T-helper 1 cell treated with Interleukin-12 subunit alpha and Interleukin-12 subunit beta and Interleukin-4 antibody, amounts not matched to agents 30 μg/mL and 1 μg/mL, for 36 hours (primary cell): Measurements from ENCODE around the gene AP4S1.
A peak's percentile ranks its signal among the peaks of the same experiment; 100 is the strongest.

Source experiments
- H3K27ac Mint-ChIP-seq: one replicate; pipeline ENCODE4 v1.8.0; 2021; ENCODE audit warnings: mild to moderate bottlenecking, mixed read lengths
- H3K27me3 Mint-ChIP-seq: one replicate; pipeline ENCODE4 v1.8.0; 2021; ENCODE audit warnings: low read depth, mixed read lengths
- H3K36me3 Mint-ChIP-seq: one replicate; pipeline ENCODE4 v1.8.0; 2021; ENCODE audit warnings: low read depth, mixed read lengths
- H3K4me1 Mint-ChIP-seq: one replicate; pipeline ENCODE4 v1.8.0; 2021; ENCODE audit warnings: low read depth, mixed read lengths
- H3K4me3 Mint-ChIP-seq: one replicate; pipeline ENCODE4 v1.8.0; 2021; ENCODE audit warnings: mild to moderate bottlenecking, moderate library complexity, mixed read lengths
- H3K9me3 Mint-ChIP-seq: one replicate; pipeline ENCODE4 v1.8.0; 2021; ENCODE audit warnings: mixed read lengths

AP4S1 gene

GRCh38 chr14:31106768-31107167, 81.3 kb downstream of the AP4S1 start:
- Mint-ChIP-seq H3K4me3 (no peak overlapping the region), H3K36me3 (peaks cover 48% of the 10 kb centered on the region), H3K27me3 (no peaks in the 10 kb centered on the region), H3K27ac (no peak overlapping the region), H3K9me3 (no peaks in the 10 kb centered on the region), H3K4me1 (no peaks in the 10 kb centered on the region)

DNA sequence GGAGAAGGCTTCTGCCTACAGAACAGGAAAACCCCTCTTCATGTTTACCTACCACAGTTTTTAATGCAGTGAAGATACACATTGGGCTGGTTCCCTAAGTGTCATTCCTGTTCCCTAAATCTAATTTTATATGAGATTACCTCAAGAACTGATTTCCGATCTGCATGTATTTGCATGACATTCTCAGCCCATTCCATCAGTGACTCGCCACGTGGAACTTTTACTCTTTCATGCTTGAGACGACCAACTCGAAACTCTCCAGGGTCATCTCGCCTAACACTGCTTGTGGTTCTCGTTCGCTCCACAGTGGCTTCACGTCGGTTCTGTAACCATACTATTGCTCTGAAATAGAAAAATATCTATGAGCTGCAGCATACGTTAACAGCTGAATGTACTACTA, 83.8 kb downstream of the AP4S1 start:
- H3K4me1 Mint-ChIP-seq, result no peaks in the 10 kb centered on the region
- no peak overlapping the region for H3K27ac Mint-ChIP-seq
- peaks cover 45% of the 10 kb centered on the region for H3K36me3 Mint-ChIP-seq
- no peak overlapping the region for H3K4me3 Mint-ChIP-seq
- no peaks in the 10 kb centered on the region for H3K27me3 Mint-ChIP-seq
- no peaks in the 10 kb centered on the region for H3K9me3 Mint-ChIP-seq

GRCh38 chr14:31110872-31111271, 85.4 kb downstream of the AP4S1 start:
- no peaks in the 10 kb centered on the region for H3K9me3 Mint-ChIP-seq
- H3K27ac Mint-ChIP-seq, result no peak overlapping the region
- H3K4me3 Mint-ChIP-seq, result no peak overlapping the region
- no peaks in the 10 kb centered on the region for H3K27me3 Mint-ChIP-seq
- H3K36me3 Mint-ChIP-seq, result peaks cover 51% of the 10 kb centered on the region
- H3K4me1 Mint-ChIP-seq, result no peaks in the 10 kb centered on the region

DNA sequence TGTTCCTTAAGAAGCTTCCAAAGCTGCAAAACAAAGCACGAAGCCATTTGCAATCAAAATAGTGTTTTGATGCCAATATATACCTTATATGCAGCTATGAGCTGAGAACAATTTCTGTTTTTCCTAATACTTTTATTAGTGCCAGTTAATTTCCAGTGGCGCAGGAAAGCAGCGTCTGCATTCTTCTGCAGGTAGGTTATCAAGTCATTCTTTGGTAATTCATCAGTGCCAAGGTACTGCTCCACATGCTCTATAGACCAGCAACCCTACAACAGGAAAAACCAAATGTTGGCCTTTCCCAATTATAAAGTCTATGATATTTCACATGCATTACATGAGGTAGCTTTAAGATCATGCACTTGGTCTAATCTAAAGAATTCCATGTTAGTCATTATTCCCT, 88.3 kb downstream of the AP4S1 start:
- Mint-ChIP-seq H3K27ac (no peak overlapping the region), H3K4me3 (no peak overlapping the region), H3K27me3 (no peaks in the 10 kb centered on the region), H3K4me1 (no peaks in the 10 kb centered on the region), H3K9me3 (no peaks in the 10 kb centered on the region), H3K36me3 (peaks cover 53% of the 10 kb centered on the region)

- Mint-ChIP-seq H3K27me3 (no peaks in the 10 kb centered on the region), H3K4me1 (no peaks in the 10 kb centered on the region), H3K4me3 (no peak overlapping the region), H3K9me3 (no peaks in the 10 kb centered on the region), H3K27ac (no peak overlapping the region), H3K36me3 (peaks cover 48% of the 10 kb centered on the region)
Measured at GRCh38 chr14:31118892-31119291, 93.4 kb downstream of the AP4S1 start.

DNA sequence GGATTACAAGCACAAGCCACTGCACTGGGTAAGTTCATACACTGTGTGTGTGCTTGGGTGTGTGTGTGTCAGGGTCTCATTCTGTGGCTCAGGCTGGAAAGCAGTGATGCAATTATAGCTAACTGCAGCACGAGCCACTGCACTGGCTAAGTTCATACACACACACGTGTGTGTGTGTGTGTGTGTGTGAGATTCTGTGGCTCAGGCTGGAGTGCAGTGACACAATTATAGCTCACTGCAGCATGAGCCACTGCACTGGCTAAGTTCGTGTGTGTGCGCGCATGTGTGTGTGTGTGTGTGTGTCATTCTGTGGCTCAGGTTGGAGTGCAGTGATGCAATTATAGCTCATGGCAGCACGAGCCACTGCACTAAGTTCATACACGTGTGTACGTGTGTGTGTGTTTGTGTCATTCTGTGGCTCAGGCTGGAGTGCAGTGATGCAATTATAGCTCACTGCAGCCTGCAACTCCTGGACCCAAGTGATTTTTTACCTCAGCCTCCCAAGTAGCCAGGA, 96.7 kb downstream of the AP4S1 start:
- H3K36me3 Mint-ChIP-seq, result peaks cover 40% of the 10 kb centered on the region
- H3K27me3 Mint-ChIP-seq, result no peaks in the 10 kb centered on the region
- no peaks in the 10 kb centered on the region for H3K9me3 Mint-ChIP-seq
- H3K27ac Mint-ChIP-seq, result no peak overlapping the region
- peaks cover 5% of the 10 kb centered on the region for H3K4me1 Mint-ChIP-seq
- no peak overlapping the region for H3K4me3 Mint-ChIP-seq

GRCh38 chr14:31122921-31123320, 97.5 kb downstream of the AP4S1 start:
- H3K36me3 Mint-ChIP-seq, result peaks cover 43% of the 10 kb centered on the region
- H3K27ac Mint-ChIP-seq, result no peak overlapping the region
- H3K4me3 Mint-ChIP-seq, result no peak overlapping the region
- H3K9me3 Mint-ChIP-seq, result no peaks in the 10 kb centered on the region
- no peaks in the 10 kb centered on the region for H3K27me3 Mint-ChIP-seq
- peaks cover 9% of the 10 kb centered on the region for H3K4me1 Mint-ChIP-seq

- peaks cover 54% of the 10 kb centered on the region for H3K36me3 Mint-ChIP-seq
- peaks cover 20% of the 10 kb centered on the region for H3K4me1 Mint-ChIP-seq
- no peaks in the 10 kb centered on the region for H3K27me3 Mint-ChIP-seq
- peak overlapping the region; percentile 39 for H3K27ac Mint-ChIP-seq
- no peaks in the 10 kb centered on the region for H3K9me3 Mint-ChIP-seq
- H3K4me3 Mint-ChIP-seq, result no peak overlapping the region
Measured at GRCh38 chr14:31124197-31124596, 98.7 kb downstream of the AP4S1 start.

DNA sequence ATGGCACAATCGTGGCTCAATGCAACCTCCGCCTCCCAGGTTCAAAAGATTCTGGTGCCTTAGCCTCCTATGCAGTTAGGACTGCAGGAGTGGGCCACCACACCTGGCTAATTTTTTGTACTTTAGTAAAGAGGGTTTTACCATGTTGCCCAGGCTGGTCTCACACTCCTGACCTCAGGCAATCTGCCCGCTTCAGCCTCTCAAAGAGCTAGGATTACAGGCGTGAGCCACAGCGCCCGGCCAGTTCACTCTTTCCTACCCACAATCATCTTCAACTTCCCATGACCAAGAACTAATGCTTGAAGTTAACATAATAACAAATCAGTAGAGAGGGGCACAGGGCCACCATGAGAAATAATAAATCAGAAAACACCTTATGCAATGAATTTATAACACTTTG, 99.8 kb downstream of the AP4S1 start:
- H3K27me3 Mint-ChIP-seq, result no peaks in the 10 kb centered on the region
- H3K4me3 Mint-ChIP-seq, result no peak overlapping the region
- no peaks in the 10 kb centered on the region for H3K9me3 Mint-ChIP-seq
- peaks cover 52% of the 10 kb centered on the region for H3K36me3 Mint-ChIP-seq
- no peak overlapping the region for H3K27ac Mint-ChIP-seq
- peaks cover 21% of the 10 kb centered on the region for H3K4me1 Mint-ChIP-seq

DNA sequence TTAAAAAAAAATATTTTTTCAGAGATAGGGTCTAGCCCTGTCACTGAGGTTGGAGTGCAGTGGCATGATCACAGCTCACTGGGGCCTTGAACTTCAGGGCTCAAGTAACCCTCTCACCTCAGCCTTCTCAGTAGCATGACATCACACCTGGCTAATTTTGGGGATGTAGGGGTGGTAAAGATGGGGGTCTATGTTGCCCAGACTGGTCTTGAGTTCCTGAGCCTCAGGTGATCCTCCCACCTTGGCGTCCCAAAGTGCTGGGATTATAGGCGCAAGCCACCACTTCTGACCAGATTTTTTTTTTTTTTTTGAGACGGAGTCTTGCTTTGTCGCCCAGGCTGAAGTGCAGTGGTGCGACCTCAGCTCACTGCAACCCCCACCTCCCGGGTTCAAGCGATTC, 101.2 kb downstream of the AP4S1 start:
- Mint-ChIP-seq H3K9me3 (no peaks in the 10 kb centered on the region), H3K36me3 (peaks cover 56% of the 10 kb centered on the region), H3K27me3 (no peaks in the 10 kb centered on the region), H3K27ac (no peak overlapping the region), H3K4me1 (peaks cover 21% of the 10 kb centered on the region), H3K4me3 (no peak overlapping the region)

GRCh38 chr14:31127690-31128089, 102.2 kb downstream of the AP4S1 start:
- Mint-ChIP-seq H3K27ac (peak overlapping the region; percentile 32), H3K4me3 (no peak overlapping the region), H3K9me3 (no peaks in the 10 kb centered on the region), H3K36me3 (peaks cover 52% of the 10 kb centered on the region), H3K27me3 (no peaks in the 10 kb centered on the region), H3K4me1 (peaks cover 21% of the 10 kb centered on the region)

DNA sequence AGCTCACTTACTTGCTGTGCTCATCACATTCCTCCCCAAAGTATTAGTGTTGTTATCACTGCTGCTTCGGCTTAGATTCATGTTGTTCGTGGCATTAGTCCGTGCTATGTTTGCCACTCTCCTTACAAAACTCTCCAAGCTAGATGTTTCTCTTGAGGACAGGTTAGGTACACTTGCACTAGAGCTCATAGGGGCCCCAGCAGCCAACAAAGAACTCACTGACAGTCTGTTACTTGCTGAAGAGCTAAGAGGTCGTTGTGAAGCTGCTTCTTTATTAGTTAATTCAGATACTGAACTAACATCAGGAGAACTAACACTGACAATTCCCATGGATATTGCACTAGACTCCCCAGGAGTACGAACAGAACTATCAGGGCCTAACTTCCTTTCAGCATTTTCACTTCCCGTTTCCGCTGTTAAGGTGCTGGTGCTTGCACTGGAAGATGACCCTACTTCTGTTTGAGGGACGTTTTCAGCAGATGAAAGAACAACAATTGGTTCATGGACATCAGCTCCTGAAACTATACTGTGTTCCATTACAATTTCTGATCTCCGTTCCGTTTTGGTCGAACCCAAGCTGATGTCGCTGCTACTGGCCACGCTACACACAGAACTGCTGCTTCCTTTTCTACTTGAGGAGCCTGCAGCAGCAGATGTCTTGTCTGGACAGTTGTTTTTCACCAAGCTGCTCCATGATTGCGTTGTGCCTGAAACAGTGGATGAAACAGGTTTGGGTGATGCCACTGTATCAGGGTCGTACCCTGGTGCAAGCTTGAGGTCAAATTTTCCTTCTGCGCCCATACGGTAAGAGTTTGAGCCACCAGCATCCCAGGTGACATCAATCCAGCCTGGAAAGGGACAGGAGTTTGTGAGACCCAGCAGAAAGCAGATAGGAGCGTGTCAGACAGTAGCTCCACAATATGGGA, 103.4 kb downstream of the AP4S1 start:
- Mint-ChIP-seq H3K4me3 (no peak overlapping the region), H3K27ac (peak overlapping the region; percentile 55), H3K27me3 (no peaks in the 10 kb centered on the region), H3K36me3 (peaks cover 49% of the 10 kb centered on the region), H3K9me3 (no peaks in the 10 kb centered on the region), H3K4me1 (peaks cover 21% of the 10 kb centered on the region)

DNA sequence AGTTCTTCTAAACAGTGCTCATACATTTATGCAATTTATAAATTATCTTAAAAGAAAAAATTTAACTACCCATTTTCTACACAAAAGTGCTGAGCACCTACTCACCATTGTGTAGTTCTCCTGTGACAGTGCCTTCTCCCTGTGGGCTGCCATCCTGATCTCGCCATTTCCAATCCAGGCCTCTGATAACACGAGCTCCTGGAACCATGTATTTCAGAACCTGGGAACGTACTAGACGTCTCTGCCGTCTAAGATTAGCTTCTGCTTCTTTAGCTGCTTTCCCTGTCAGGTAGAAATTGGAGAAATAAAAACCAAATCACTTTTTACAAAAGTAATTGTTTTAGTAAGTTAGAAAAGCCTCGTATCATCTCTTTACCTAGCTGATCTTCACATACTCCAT, 107.7 kb downstream of the AP4S1 start:
- Mint-ChIP-seq H3K4me1 (peaks cover 11% of the 10 kb centered on the region), H3K36me3 (peaks cover 47% of the 10 kb centered on the region), H3K4me3 (no peak overlapping the region), H3K27ac (no peak overlapping the region), H3K27me3 (no peaks in the 10 kb centered on the region), H3K9me3 (no peaks in the 10 kb centered on the region)

DNA sequence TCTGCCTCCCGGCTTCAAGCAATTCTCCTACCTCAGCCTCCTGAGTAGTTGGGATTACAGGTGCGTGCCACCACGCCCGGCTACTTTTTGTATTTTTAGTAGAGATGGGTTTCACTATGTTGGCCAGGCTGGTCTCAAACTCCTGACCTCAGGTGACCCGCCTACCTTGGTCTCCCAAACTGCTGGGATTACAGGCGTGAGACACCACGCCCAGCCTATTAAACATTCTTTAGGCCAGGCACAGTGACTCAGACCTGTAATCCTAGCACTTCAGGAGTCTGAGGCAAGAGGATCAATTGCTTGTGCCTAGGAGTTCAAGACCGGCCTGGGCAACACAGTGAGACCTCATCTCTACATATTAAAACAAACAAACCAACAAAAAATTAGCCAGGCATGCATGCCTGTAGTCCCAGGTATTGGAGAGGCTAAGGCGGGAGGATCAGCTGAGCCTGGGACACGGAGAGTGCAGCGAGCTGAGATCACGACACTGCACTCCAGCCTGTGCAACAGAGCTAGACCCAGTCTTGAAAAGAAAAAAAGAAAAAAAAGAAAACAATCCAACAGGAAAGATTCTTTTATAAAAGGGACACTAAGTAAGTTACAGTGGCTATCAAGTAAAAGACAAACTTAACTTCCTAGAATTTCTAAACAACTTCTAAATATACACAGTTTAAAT, 111.9 kb downstream of the AP4S1 start:
- Mint-ChIP-seq H3K9me3 (no peaks in the 10 kb centered on the region), H3K4me3 (no peak overlapping the region), H3K27me3 (no peaks in the 10 kb centered on the region), H3K27ac (no peak overlapping the region), H3K36me3 (peaks cover 35% of the 10 kb centered on the region), H3K4me1 (no peaks in the 10 kb centered on the region)

DNA sequence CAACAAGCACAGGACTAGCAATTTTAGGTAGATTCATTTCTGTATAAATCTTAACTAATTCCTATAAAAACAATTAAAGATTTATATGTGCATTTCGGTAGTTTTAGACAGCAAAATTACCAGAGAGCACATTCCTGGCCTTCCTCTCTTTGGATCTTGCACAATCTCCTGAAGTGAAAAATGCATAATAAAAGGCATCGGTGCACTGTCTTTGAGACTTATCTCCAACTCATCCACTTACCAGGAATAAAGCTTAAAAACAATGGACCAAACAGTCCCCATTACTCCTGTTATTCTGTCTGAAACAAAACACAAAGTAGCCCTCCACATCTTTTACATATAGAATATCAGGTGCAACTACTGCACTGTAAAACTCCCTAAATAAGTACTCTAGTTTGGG, 112.9 kb downstream of the AP4S1 start:
- Mint-ChIP-seq H3K4me1 (no peaks in the 10 kb centered on the region), H3K4me3 (no peak overlapping the region), H3K27me3 (no peaks in the 10 kb centered on the region), H3K27ac (no peak overlapping the region), H3K36me3 (peaks cover 34% of the 10 kb centered on the region), H3K9me3 (no peaks in the 10 kb centered on the region)
